ENCODE results near the gene CASK.

CASK gene, protein sequence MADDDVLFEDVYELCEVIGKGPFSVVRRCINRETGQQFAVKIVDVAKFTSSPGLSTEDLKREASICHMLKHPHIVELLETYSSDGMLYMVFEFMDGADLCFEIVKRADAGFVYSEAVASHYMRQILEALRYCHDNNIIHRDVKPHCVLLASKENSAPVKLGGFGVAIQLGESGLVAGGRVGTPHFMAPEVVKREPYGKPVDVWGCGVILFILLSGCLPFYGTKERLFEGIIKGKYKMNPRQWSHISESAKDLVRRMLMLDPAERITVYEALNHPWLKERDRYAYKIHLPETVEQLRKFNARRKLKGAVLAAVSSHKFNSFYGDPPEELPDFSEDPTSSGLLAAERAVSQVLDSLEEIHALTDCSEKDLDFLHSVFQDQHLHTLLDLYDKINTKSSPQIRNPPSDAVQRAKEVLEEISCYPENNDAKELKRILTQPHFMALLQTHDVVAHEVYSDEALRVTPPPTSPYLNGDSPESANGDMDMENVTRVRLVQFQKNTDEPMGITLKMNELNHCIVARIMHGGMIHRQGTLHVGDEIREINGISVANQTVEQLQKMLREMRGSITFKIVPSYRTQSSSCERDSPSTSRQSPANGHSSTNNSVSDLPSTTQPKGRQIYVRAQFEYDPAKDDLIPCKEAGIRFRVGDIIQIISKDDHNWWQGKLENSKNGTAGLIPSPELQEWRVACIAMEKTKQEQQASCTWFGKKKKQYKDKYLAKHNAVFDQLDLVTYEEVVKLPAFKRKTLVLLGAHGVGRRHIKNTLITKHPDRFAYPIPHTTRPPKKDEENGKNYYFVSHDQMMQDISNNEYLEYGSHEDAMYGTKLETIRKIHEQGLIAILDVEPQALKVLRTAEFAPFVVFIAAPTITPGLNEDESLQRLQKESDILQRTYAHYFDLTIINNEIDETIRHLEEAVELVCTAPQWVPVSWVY

DNA sequence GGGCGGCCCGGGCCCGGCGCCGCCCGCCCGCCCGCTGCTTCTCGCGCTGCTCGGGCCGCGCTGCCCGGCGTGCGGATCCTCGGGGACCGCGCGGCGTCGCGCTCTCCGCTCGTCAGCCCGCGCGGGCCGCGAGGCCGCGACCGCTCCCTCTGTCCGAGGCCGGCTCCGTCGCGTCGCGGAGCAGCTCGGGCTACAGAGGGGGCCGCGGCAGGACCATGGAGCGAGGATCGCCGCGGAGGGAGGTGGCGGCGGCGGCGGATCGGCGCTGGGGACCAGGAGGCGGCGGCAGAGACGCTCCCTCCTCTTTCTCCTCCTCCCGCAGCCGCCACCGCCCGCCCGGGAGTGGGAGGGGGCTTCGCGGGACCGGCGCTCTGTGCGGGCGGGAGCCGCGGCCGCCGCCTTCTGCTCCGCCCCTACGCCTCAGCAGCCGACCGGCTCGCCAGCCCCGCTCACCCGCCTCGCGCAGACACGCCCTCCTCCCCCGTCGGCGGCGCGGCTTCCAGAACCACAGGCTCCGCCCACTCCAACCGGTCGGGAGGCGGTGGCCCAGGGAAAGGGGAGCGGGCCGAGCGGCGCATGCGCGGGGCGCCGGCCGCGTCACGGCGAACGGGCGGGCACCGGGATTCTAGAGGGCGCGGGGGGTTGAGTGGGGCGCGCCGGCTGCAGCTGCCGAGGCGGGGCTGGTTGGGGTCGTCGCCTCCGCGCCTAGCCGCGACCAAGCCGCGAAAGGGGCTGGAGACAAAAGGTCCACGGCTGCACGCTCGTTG, at the start of gene CASK:
Gene CASK, minus strand, starts transcription at position 344 of the 767 bp plus-strand sequence. CDS start 566 bp downstream, outside the sequence.
- DNase-seq, result peak; percentile 91

DNA sequence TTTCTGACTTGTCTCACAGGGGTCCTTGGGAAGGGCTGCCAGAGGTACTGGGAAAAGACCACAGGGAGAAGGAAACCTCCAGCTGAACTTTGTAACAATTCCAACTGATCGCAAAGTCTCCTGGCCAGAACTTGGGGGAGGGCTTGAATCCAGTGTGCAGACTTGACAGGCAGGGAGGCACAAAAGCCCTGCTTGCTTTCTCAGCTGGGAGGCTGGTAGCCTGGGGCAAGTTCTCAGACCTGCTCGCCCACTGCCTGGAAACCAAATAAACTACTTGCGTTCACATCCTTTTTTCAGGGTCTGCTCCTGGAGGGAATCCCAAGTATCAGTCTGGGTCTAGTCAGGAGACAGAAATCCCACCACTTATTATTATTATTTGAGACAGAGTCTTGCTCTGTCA, 48.0 kb upstream of the CASK start:
- no peak for DNase-seq

DNA sequence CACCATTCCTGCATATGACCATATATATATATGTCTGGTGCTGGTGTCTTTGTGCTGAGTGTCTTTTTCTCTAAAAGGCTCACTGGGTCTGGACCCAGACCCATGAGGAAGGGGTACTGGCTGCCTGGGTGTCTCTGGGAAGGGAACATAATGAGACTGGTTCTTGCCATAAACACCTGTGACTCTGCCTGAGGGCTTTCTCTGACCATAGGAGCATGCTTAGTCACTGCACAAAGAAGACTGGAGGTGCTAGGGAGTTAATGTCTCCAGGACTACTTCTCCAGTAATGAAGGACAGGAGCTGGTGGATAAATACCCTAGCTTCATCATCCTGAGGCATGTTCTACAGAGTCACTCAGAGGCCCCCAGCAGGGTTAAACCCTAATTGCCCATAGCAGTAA, 47.1 kb upstream of the CASK start:
- DNase-seq, result no peak

DNA sequence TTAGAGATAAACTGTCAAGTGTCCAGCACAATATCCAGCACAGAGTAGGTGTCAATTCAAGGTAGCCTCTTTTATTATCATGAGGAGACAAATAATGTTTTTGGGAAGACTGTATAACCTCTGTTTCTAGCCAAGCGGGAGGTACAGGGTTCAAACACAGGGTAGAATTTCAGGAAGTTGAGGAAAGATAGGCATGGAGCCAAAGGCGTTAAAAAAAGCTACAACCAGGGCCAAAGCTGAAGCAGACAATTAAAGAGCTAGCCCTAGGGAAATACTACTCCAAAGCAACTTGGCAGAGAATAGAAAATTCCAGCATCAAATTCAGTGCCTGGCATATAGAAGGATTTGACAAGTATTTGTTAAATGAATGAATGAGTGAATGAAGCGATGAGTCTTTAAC, 40.0 kb upstream of the CASK start:
- DNase-seq, result no peak

DNA sequence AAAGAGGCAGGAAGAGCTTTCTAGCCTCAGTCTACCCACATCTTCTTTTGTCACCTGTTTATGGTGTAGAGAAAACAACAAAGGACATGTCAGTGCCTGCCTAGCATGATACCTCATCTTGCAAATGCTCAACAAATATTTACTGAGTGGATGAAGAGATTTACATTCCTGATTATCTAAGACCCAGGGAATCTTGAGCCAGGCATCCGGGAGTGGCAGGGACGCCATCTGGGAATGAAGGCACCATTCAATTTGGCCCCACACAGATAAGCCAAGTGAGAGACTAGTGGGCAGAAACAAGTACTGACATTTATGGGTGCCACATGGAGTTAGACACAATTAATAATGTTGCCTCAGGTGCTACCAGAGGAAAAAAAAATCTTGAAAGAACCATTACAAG, 36.8 kb upstream of the CASK start:
- DNase-seq, result no peak

DNA sequence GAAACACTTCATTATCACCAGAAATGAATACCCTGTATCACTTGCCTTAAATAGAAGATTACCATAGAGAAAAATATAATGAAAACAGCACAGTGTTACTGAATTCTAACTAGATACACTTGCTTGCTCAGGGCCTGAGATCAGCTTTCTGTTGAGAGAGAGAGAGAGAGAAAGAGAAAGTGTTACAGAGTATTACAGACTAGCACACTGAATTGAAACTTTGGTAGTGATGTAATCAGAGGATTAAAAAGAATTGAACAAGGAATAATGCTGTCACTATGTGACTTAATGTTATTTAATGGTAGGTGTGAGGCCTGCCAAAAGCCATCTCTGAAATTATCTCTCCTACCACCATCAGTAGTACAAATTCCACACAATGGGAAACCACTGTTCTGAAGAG, 35.5 kb upstream of the CASK start:
- DNase-seq, result no peak

DNA sequence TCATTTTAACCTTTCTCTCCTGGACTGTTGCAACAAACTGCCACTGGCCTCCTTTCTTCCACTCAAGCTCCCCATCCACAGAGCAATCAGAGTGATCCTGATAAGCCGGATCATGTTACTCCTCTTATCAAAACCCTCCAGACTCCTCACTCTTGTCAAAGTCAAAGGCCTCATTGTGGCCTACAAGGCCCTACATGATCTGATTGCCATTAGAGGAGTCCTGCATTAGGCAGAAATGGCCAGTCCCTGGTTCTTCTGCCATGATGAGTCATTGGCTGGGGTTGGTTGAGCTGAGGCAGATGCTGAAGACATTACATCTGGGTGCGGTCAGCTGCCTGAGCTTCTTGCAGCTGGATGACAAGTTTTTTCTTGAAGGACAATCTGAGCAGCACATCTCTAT, 32.7 kb upstream of the CASK start:
- DNase-seq, result no peak

DNA sequence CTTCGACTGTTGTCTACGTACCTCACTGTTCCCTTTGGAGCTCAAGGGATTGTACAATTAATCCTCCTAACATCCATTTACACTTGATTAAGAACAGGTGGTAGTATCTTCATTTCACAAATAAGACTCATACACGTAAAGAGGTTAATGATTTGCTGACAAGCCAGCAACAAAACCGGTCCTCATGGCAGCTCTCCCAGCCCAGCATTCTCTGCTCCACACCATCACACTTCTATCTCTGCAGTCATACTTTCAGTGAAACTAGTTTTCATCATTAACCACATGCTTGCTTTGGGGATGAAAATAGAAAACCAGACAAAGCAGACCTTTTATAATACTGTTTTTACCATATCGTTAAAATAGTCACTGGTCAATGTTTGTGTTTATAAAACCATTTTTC, 28.7 kb upstream of the CASK start:
- DNase-seq, result no peak

DNA sequence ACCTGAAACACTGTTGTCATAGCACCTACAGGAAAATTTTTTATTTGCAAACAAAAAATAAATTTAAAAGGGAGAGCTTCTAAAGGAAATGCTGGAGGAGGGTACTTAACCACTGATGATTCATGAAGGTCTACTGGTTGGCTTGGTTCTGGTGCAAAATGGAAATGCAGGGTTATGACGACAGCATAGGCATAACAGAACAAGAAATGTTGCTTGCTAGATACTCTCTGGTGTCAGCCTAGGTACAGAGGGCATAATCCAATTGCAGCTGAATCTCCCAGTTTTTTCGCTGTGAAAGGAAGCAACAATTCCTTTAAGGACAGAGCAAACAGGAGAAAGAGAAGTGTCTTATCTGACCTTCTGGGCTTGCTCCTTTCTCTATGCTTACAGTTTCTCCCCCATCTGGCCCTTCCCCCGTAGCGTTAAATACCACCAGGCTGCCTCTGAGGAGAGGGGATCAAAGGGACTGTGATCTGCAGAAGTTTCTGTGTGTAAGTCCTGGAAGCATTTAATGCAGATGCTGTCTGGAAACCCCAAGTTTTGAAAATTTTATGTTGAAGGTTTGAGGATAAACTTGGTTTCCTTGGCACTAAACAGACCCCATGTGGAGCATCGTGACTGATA, 23.7 kb upstream of the CASK start:
- peak; percentile 2 for DNase-seq

DNA sequence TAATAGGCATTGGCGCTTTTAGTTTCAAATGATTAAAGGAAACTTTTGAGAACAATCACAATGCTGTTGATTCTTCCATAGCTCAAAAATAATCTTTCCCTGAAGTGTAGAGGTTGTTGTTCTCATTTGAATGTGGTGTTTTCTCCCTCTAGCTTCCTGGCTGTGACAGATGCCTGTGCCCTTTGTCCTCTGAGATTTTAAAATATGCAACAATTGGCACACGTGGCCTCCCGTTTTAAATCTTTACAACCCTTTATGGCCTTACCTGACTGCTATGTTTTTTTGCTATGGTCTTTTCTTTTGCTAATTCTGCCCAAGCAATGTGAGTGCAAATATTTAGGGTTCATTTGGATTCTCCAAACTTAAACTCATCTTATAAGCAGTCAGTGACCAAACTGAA, 22.9 kb upstream of the CASK start:
- DNase-seq, result no peak

DNA sequence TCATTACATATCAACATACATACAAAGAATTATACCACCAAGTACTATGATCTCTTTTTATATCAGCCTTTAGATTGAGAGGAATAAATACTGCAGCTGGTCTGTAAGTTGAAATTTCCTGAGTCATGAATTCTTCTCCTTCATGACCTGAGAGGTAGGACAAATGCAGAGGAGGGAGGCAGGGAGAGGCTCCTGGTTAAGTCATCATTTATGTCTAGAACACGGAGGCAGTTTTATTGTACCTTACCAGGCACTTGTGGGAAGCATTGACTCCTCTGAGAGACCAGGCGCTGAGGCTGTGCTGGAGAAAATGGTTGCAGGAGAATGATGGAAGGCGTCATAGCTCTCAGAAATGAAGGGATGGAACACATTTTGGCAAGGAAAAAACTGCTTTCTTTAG, 12.5 kb upstream of the CASK start:
- no peak for DNase-seq

DNA sequence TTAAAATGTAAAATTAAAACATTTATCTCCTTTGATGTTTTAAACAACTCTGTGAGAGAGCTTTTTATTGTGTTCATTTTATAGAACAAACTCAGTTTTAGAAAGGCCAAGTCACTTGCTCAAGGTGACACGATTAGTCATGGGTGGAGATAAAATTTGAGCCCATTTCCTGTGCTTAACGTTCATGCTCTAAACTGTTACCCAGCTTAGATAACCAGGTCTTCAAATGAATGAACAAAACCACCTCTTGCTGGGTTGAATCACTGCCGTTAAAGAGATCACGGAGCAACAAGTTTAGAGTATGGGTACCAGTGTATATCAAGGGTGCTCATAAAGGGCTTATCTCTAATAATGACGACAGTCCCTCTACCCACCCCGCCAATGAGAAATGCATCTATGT, 10.2 kb upstream of the CASK start:
- peak; percentile 53 for DNase-seq

DNA sequence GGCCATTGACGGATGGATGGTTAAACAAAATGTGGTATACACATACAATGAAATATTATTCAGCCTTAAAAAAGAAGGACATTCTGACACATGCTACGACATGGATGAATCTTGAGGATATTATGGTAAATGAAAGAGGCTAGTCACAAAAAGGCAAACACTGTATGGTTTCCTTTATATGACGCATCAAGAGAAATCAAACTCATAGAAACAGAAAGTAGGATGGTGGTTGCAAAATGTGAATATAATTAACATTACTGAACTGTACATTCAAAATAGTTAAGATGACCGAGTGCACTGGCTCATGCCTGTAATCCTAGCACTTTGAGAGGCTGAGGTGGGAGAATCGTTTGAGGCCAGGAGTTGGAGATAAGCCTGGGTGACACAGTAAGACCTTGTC, 9.5 kb upstream of the CASK start:
- no peak for DNase-seq

DNA sequence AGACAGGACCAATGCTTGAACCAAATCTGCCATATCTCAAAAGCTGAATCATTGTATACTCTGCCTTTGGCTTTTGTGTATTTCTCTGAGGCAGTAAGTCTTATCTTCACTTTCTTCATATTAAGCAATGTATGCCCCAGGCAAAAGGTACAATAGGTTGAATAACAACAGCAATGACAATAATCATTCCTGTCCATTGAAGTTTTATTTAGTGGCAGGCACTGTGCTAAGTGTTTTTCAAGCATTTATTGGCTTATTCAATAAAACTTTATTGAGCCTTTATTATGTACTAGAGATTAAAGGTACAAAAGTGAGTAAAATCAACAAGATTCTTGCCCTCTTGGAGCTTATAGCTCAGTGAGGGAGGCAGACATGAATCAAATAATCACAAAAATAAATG, 8.2 kb upstream of the CASK start:
- DNase-seq, result no peak

DNA sequence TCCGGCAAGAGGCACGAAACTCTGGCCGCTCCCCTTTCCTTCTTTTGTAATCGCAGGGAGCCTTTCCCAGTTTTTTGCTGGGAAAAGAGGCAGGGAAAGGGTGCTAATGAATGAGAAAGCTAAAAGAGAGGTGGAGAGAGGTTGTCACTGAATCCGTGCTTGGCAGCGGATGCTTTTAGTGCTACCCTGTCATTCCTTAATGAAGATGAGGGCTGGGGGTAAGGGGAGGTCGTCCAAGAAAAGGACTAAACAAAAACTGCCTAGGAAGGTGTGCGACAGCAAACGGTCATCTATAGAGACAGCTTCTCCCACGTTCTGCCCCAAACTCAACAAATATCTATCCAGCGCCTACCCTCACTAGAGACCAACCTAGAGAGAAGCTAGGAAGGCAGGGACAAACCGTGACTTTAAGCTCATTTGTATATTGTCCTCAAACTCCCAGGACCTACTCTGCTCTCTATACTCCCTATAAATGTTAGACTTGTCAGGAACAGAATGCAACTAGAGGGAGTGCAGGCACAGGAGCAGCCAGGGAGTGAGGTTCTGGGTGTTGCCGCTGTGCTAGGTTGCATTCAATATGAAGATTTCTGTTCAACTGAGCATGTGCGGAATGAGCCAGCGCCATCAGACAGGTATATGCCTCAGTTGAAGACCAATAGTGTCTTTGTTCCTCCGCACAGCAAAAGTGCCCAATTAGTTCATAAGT, 777 bp upstream of the CASK start:
- no peak for DNase-seq

DNA sequence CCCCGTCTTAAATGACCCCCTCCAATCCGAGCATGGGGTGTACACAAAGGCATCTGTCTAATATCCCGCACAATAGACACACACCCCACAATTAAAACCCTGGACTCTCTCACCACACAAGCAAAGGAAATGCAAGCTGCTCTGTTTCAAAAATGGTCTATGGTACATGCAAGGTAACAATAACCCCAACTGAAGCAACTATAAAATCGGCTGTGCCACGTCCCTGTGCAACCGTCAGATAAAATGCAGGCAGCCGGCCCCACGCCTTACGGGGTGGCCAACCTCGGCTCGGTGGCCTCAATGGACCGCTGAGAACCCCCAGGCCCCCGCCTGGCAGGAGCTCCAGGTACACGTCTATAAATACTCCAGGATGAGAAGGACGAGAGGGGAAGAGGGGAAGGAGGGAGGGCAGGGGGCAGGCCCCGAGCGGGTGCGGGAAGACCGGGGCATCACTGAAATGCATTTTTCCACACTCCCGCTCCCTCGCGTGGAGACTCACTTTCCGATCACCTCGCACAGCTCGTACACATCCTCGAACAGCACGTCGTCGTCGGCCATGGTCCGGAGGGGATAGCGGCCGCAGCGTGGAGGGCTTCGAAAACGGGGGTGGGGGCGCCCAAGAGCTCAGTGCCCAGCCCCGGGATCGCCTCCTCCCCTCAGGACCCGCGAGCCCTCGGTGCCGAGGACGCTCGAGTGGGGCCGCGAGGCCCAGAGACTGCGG, 763 bp downstream of the CASK start:
- DNase-seq, result no peak

DNA sequence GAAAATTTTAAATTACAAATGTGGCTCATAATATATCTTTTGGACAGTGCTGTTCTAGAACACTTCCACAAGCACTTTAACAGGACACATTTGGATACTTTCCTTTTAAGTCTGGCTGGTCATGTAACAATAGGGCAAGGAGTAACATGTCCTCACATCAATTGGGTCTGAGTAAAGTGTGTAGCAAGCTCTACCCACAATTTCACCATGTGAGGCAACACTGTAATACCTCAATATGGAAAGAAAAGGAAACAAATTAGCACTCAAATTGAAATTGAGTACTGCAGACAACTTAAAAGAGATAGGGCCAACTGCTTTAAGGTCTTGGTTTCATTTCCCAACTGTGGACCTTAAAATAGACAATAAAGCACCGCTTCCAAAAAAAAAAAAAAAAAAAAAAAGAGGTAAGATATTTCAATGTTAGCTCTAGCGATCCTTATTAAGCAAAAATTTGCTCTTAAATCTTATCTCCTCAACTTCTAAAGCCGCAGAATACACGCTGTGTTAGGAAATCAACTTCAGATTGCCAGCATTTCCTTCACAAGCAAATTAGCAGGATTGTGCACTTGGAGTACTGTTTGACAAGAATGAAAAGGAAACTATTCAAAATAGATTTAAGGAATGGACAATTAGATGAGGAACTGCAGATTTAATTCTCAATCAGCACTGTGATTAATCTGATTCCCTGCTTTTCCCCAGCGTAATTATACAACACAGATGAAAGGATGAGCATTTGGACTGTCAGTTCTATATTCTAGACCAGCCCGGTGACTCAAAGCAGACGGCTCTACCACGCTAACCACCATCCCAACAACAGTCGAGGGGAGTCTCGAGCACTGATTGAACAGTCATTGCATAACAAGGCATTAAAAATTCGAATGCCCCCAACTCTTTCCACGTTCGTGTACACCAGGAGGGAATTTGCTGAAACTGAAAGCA, 1.6 kb downstream of the CASK start:
- DNase-seq, result peak; percentile 77

DNA sequence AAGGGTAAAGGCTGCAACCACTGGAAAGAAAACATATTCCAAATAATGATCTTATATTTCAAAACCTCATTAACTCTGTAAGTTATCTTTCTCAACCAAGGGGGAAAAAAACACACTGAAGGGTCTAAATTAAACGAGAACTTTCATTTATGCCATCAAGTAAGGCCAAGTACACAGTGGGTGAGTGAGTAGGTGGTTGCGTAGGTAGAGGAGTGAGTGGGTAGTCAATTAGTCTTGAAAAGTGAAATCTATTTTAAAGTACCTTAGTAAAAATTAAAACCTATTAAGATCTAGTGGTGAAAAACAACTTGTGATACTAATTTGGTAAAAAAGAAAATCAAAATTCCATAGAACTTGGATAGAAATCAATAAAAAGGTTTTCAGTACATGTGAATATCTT, 3.5 kb downstream of the CASK start:
- no peak for DNase-seq

DNA sequence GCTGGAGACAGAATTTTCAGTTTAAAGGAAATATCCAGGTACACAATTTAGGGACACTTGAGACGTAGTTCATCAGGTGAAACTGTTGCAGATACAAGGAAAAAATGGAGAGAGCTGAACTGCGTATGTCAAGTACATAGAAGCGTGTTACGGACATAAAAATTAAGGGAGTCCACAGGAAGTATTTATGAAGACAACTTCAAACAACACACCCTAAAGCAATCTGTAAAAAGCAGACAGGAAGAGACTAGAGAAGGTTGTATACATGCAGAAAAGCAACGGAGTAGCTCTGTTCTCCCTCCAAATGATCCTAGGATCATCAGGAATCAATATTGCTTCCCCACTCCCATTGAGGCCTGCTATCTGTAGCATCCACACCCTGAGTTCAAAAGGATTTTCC, 5.8 kb downstream of the CASK start:
- DNase-seq, result no peak

DNA sequence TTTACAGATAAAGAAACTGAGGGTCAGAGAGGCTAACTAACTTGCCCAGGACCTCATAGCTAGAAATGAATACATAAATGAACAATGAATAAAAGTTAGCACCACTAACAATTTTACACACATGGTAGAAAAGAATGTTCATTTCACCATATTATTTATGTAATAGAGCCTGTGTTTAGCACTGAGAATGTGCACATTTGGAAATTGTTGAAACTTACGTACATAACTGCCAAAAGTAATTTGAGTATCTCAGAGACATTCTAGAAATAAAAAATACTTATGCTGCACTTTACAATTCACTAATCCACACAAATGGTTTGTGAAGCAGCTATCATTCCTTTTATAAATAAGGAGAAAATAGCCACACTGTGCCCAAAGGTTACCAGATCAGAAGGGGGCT, 9.9 kb downstream of the CASK start:
- DNase-seq, result no peak
